ENCODE results near the gene SEC22B. TPM values are rescaled to one million over a fixed set of nuclear protein-coding genes. Genes with fewer than 3 reads are reported as not detected.
"Not testable (repeated sequence)": the region's sequence is repeated elsewhere in the genome, so short reads cannot be mapped to it uniquely, and the experiment has no call there.

SEC22B gene
- 10 to 100 TPM; 23.6 to 31.3 TPM for total RNA-seq

- Histone ChIP-seq H3K9me3 (no peaks in the 10 kb centered on the region), H3K4me1 (replicated peaks) (no peaks in the 10 kb centered on the region), H3K36me3 (no peaks in the 10 kb centered on the region), H3K4me3 (peak within 1 kb of the TSS; percentile 77 to 86), H3K27ac (peak within 1 kb of the TSS; percentile 88 to 93), H3K27me3 (replicated peaks; ENCODE audit: insufficient read depth) (no peaks in the 10 kb centered on the region)
- WGBS: 3% methylated on average over 39 of the region's 39 CpGs
- peak; percentile 83 for DNase-seq (ENCODE audit: low spot score)
- TF ChIP-seq CTCF (IDR thresholded peaks at IDR 0.05) (peak in 1 of 4 experiments; percentile 15), POLR2AphosphoS5 (IDR thresholded peaks at IDR 0.05) (peak; percentile 98), POLR2A (IDR thresholded peaks at IDR 0.05) (peak; percentile 88)
- intact Hi-C loops (cut with DNase I): no loop called here
Observed at GRCh38 chr1:120176092-120176855, at the start of gene SEC22B. Gene SEC22B (minus strand): TSS chr1:120176520. CDS start chr1:120176381, 139 bp downstream.

DNA sequence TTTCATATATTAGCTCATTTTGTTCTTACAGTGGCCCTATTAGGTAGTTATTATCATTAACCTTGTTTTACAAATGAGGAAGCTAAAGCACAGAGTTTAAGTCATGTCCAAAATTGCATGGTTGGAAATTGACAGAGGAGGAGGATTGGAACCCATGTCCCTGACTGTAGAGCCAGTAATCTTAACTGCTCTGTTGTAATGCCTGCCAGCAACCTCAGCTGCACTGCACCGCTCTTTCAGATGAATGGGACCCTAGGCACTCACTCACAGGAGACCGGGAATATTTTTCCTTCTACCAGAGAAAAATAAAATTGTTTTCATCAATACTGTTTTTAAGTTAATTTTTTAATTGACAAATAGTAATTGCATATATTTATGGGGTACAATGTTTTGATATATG is 41.6 kb upstream of the SEC22B start:
- H3K27ac ChIP-seq; H3K36me3 ChIP-seq; H3K27me3 ChIP-seq (replicated peaks; ENCODE audit: insufficient read depth); DNase-seq (ENCODE audit: low spot score); H3K9me3 ChIP-seq; intact Hi-C loops (cut with DNase I); H3K4me3 ChIP-seq; H3K4me1 ChIP-seq (replicated peaks): not testable (repeated sequence)
- WGBS: 97% methylated on average over 2 of the region's 2 CpGs

GRCh38 chr1:120217175-120217929 is 41.0 kb upstream of the SEC22B start:
- H3K27me3 ChIP-seq (replicated peaks; ENCODE audit: insufficient read depth); intact Hi-C loops (cut with DNase I); H3K27ac ChIP-seq; H3K4me1 ChIP-seq (replicated peaks); H3K4me3 ChIP-seq; H3K36me3 ChIP-seq; H3K9me3 ChIP-seq; DNase-seq (ENCODE audit: low spot score): not testable (repeated sequence)
- 37% methylated on average over 2 of the region's 3 CpGs for WGBS

DNA sequence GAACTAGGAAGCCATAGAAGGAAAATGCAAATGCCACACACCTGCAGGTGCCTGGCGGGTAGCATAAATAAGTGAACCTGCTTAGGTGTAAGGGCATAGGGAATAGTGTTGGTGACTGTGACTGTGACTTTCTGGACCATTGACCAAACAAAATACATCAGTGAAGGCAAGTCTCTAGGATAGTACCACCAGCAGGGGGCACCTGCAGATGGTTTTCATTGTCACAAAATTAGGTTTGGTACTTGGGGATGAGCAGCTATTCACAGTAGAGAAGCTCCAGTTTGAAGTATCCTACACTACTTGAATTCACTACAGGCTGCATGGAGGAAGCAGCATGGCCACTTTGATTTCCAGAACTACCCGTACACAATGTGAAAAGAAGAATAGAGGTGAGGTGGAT is 37.3 kb upstream of the SEC22B start:
- DNase-seq (ENCODE audit: low spot score); H3K4me3 ChIP-seq; H3K27ac ChIP-seq; H3K36me3 ChIP-seq; intact Hi-C loops (cut with DNase I); H3K27me3 ChIP-seq (replicated peaks; ENCODE audit: insufficient read depth); H3K4me1 ChIP-seq (replicated peaks); H3K9me3 ChIP-seq: not testable (repeated sequence)
- no CpG with 5 or more reads among the region's 2 CpGs for WGBS

- DNase-seq (ENCODE audit: low spot score); H3K27ac ChIP-seq; H3K4me3 ChIP-seq; intact Hi-C loops (cut with DNase I); H3K4me1 ChIP-seq (replicated peaks); H3K36me3 ChIP-seq; H3K9me3 ChIP-seq; H3K27me3 ChIP-seq (replicated peaks; ENCODE audit: insufficient read depth): not testable (repeated sequence)
- WGBS: no CpG with 5 or more reads among the region's 6 CpGs
Observed at GRCh38 chr1:120210754-120211153, 34.4 kb upstream of the SEC22B start.

- H3K36me3 ChIP-seq; H3K27ac ChIP-seq; DNase-seq (ENCODE audit: low spot score); H3K4me3 ChIP-seq; H3K27me3 ChIP-seq (replicated peaks; ENCODE audit: insufficient read depth); intact Hi-C loops (cut with DNase I); H3K9me3 ChIP-seq; H3K4me1 ChIP-seq (replicated peaks): not testable (repeated sequence)
- WGBS: 21% methylated on average over 13 of the region's 55 CpGs
Observed at GRCh38 chr1:120196863-120197775, 20.8 kb upstream of the SEC22B start.

GRCh38 chr1:120188626-120189025 is 12.3 kb upstream of the SEC22B start:
- DNase-seq (ENCODE audit: low spot score); intact Hi-C loops (cut with DNase I); H3K36me3 ChIP-seq; H3K4me3 ChIP-seq; H3K4me1 ChIP-seq (replicated peaks); H3K27ac ChIP-seq; H3K27me3 ChIP-seq (replicated peaks; ENCODE audit: insufficient read depth); H3K9me3 ChIP-seq: not testable (repeated sequence)
- WGBS: 54% methylated on average over 2 of the region's 3 CpGs

- H3K4me3 ChIP-seq; DNase-seq (ENCODE audit: low spot score); H3K9me3 ChIP-seq; H3K36me3 ChIP-seq; H3K4me1 ChIP-seq (replicated peaks); H3K27me3 ChIP-seq (replicated peaks; ENCODE audit: insufficient read depth); intact Hi-C loops (cut with DNase I); H3K27ac ChIP-seq: not testable (repeated sequence)
- 95% methylated on average over 2 of the region's 2 CpGs for WGBS
Observed at GRCh38 chr1:120182176-120182707, 5.9 kb upstream of the SEC22B start.

DNA sequence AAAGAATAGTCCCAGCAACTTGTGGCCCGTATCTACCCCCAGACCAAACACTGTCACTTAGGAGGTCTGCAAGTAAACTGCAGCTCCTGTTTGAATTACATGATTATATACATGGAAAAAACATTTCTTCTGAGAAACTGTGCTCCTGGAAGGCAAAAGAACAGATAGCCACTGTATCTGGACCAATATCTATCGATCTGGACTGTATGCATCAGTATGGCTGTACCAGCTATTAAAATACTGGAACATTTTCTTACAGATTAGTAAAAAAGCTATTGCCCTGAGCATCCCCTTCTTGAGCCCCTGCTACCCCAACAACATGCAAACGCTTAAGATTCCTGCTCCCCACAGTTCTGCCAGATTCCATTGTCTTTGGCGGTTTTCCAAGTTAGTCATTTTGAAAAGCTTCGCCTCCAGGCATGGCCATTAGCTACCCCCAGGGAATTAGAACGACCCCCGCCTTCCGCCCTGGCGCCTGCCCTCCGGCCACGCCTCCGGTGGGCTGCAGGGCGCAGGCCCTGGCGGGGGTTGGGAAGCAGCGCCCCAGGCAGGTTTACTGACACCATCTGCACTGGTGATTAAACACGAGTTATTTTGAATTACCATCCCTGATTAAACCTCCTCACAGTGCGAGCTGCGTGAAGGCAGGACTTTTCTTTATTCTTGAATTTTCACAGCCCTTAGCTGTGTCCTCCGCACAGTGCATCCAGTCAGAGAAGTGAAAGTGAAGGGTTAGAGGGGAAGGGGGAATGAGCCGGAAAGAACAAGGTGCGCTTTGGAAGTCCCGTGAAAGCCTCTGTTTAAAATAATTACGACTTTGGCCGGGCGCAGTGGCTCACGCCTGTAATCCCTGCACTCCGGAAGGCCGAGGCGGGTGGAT is 3.7 kb upstream of the SEC22B start:
- H3K4me1 ChIP-seq (replicated peaks); H3K27me3 ChIP-seq (replicated peaks; ENCODE audit: insufficient read depth); H3K36me3 ChIP-seq; intact Hi-C loops (cut with DNase I); H3K9me3 ChIP-seq: not testable (repeated sequence)
- DNase-seq (ENCODE audit: low spot score): peak; percentile 4
- Histone ChIP-seq H3K27ac (peak overlapping the region; percentile 50 to 66), H3K4me3 (peak overlapping the region; percentile 18 to 20)
- WGBS: 4% methylated on average over 19 of the region's 29 CpGs
